Dendritic cell treated with granulocyte-macrophage colony-stimulating factor and Interleukin-4, amounts not matched to agents 40 ng/mL and 50 ng/mL, for 4 days (primary cell): Measurements from ENCODE around the gene TECPR1.

Experiments used
- H3K27ac Mint-ChIP-seq: one replicate; pipeline ENCODE4 v1.8.0; 2022; ENCODE audit warnings: mild to moderate bottlenecking, mixed read lengths
- H3K27me3 Mint-ChIP-seq: one replicate; pipeline ENCODE4 v1.8.0; 2022; ENCODE audit warnings: mild to moderate bottlenecking, mixed read lengths
- H3K36me3 Mint-ChIP-seq: one replicate; pipeline ENCODE4 v1.8.0; 2022; ENCODE audit warnings: low read depth, mixed read lengths
- H3K4me1 Mint-ChIP-seq: one replicate; pipeline ENCODE4 v1.8.0; 2022; ENCODE audit warnings: low read depth, mixed read lengths
- H3K4me3 Mint-ChIP-seq: one replicate; pipeline ENCODE4 v1.8.0; 2022; ENCODE audit warnings: mild to moderate bottlenecking, moderate library complexity, mixed read lengths
- H3K9me3 Mint-ChIP-seq: one replicate; pipeline ENCODE4 v1.8.0; 2022; ENCODE audit warnings: mixed read lengths
- intact Hi-C: fragments of 100-400 bp; cut with micrococcal nuclease; formaldehyde crosslinking; loops from one replicate; pipeline ENCODE4 v1.15.0; 2022

TECPR1 gene

GRCh38 chr7:98199131-98199530 lies 52.9 kb downstream of the TECPR1 start:
- Mint-ChIP-seq H3K27ac (no peak overlapping the region), H3K4me1 (peaks cover 28% of the 10 kb centered on the region), H3K4me3 (no peak overlapping the region)

GRCh38 chr7:98196706-98197605 lies 55.1 kb downstream of the TECPR1 start:
- Mint-ChIP-seq H3K27me3 (peaks cover 19% of the 10 kb centered on the region), H3K9me3 (no peaks in the 10 kb centered on the region), H3K4me1 (peaks cover 17% of the 10 kb centered on the region), H3K4me3 (no peak overlapping the region), H3K27ac (no peak overlapping the region), H3K36me3 (peaks cover 60% of the 10 kb centered on the region)
- intact Hi-C loops, result no loop called here

More at GRCh38 chr7:98199131-98199530, 52.9 kb downstream of the TECPR1 start:
- Mint-ChIP-seq H3K27me3 (peaks cover 36% of the 10 kb centered on the region), H3K36me3 (peaks cover 50% of the 10 kb centered on the region), H3K9me3 (no peaks in the 10 kb centered on the region)
- intact Hi-C loops, result no loop called here

GRCh38 chr7:98194672-98195457 lies 57.2 kb downstream of the TECPR1 start:
- Mint-ChIP-seq H3K9me3 (peaks cover under 1% of the 10 kb centered on the region), H3K27ac (no peak overlapping the region)

GRCh38 chr7:98194186-98194585 lies 57.8 kb downstream of the TECPR1 start:
- Mint-ChIP-seq H3K4me3 (no peak overlapping the region), H3K36me3 (peaks cover 74% of the 10 kb centered on the region), H3K27me3 (peaks cover 4% of the 10 kb centered on the region), H3K4me1 (peaks cover 9% of the 10 kb centered on the region), H3K27ac (no peak overlapping the region), H3K9me3 (peaks cover 7% of the 10 kb centered on the region)
- intact Hi-C loops, result no loop called here

More at GRCh38 chr7:98194672-98195457, 57.2 kb downstream of the TECPR1 start:
- H3K27me3 Mint-ChIP-seq, result peaks cover 7% of the 10 kb centered on the region
- no peak overlapping the region for H3K4me3 Mint-ChIP-seq
- peaks cover 13% of the 10 kb centered on the region for H3K4me1 Mint-ChIP-seq
- H3K36me3 Mint-ChIP-seq, result peaks cover 69% of the 10 kb centered on the region
- intact Hi-C loops, result no loop called here

GRCh38 chr7:98193474-98194180 lies 58.4 kb downstream of the TECPR1 start:
- H3K27ac Mint-ChIP-seq, result no peak overlapping the region
- H3K36me3 Mint-ChIP-seq, result peaks cover 80% of the 10 kb centered on the region
- peaks cover 6% of the 10 kb centered on the region for H3K4me1 Mint-ChIP-seq
- no peak overlapping the region for H3K4me3 Mint-ChIP-seq
- H3K9me3 Mint-ChIP-seq, result peaks cover 12% of the 10 kb centered on the region
- intact Hi-C loops, result no loop called here
- peaks cover 6% of the 10 kb centered on the region for H3K27me3 Mint-ChIP-seq

GRCh38 chr7:98192781-98193457 lies 59.1 kb downstream of the TECPR1 start:
- Mint-ChIP-seq H3K27ac (no peak overlapping the region), H3K9me3 (peaks cover 12% of the 10 kb centered on the region)

GRCh38 chr7:98191668-98192431 lies 60.2 kb downstream of the TECPR1 start:
- Mint-ChIP-seq H3K27me3 (peaks cover 1% of the 10 kb centered on the region), H3K27ac (no peak overlapping the region), H3K36me3 (peaks cover 79% of the 10 kb centered on the region)

More at GRCh38 chr7:98192781-98193457, 59.1 kb downstream of the TECPR1 start:
- peaks cover 80% of the 10 kb centered on the region for H3K36me3 Mint-ChIP-seq
- no peak overlapping the region for H3K4me3 Mint-ChIP-seq
- H3K27me3 Mint-ChIP-seq, result peaks cover 2% of the 10 kb centered on the region
- intact Hi-C loops, result no loop called here
- peaks cover 10% of the 10 kb centered on the region for H3K4me1 Mint-ChIP-seq

GRCh38 chr7:98189559-98189958 lies 62.5 kb downstream of the TECPR1 start:
- H3K36me3 Mint-ChIP-seq, result peaks cover 68% of the 10 kb centered on the region
- peaks cover 12% of the 10 kb centered on the region for H3K9me3 Mint-ChIP-seq
- H3K4me1 Mint-ChIP-seq, result peaks cover 24% of the 10 kb centered on the region
- no peak overlapping the region for H3K4me3 Mint-ChIP-seq
- no peak overlapping the region for H3K27ac Mint-ChIP-seq
- intact Hi-C loops, result no loop called here
- H3K27me3 Mint-ChIP-seq, result peaks cover 1% of the 10 kb centered on the region

More at GRCh38 chr7:98191668-98192431, 60.2 kb downstream of the TECPR1 start:
- intact Hi-C loops, result no loop called here
- Mint-ChIP-seq H3K4me3 (no peak overlapping the region), H3K4me1 (peaks cover 16% of the 10 kb centered on the region), H3K9me3 (peaks cover 12% of the 10 kb centered on the region)

- Mint-ChIP-seq H3K4me3 (no peak overlapping the region), H3K27ac (no peak overlapping the region), H3K27me3 (peaks cover 7% of the 10 kb centered on the region), H3K36me3 (peaks cover 44% of the 10 kb centered on the region), H3K9me3 (peaks cover 12% of the 10 kb centered on the region), H3K4me1 (peaks cover 27% of the 10 kb centered on the region)
- intact Hi-C loops, result no loop called here
Observed at GRCh38 chr7:98187138-98187502, 64.9 kb downstream of the TECPR1 start.

GRCh38 chr7:98186452-98187137 lies 65.4 kb downstream of the TECPR1 start:
- peaks cover 10% of the 10 kb centered on the region for H3K27me3 Mint-ChIP-seq
- no peak overlapping the region for H3K27ac Mint-ChIP-seq
- peaks cover 12% of the 10 kb centered on the region for H3K9me3 Mint-ChIP-seq
- intact Hi-C loops, result no loop called here
- no peak overlapping the region for H3K4me3 Mint-ChIP-seq
- peaks cover 27% of the 10 kb centered on the region for H3K4me1 Mint-ChIP-seq
- peaks cover 39% of the 10 kb centered on the region for H3K36me3 Mint-ChIP-seq

- intact Hi-C loops, result no loop called here
- Mint-ChIP-seq H3K9me3 (peaks cover 12% of the 10 kb centered on the region), H3K36me3 (peaks cover 24% of the 10 kb centered on the region)
Observed at GRCh38 chr7:98185101-98185500, 66.9 kb downstream of the TECPR1 start.

GRCh38 chr7:98180751-98181150 lies 71.3 kb downstream of the TECPR1 start:
- H3K27me3 Mint-ChIP-seq, result peaks cover 11% of the 10 kb centered on the region
- no peaks in the 10 kb centered on the region for H3K36me3 Mint-ChIP-seq
- no peak overlapping the region for H3K27ac Mint-ChIP-seq
- intact Hi-C loops, result no loop called here
- H3K4me3 Mint-ChIP-seq, result no peak overlapping the region
- H3K9me3 Mint-ChIP-seq, result no peaks in the 10 kb centered on the region
- peaks cover 9% of the 10 kb centered on the region for H3K4me1 Mint-ChIP-seq

More at GRCh38 chr7:98185101-98185500, 66.9 kb downstream of the TECPR1 start:
- no peak overlapping the region for H3K27ac Mint-ChIP-seq
- peaks cover 12% of the 10 kb centered on the region for H3K27me3 Mint-ChIP-seq
- H3K4me1 Mint-ChIP-seq, result peaks cover 27% of the 10 kb centered on the region
- no peak overlapping the region for H3K4me3 Mint-ChIP-seq
